GM23338 (cell line): ENCODE data around the gene PARVA. TPM values are rescaled to one million over a fixed set of nuclear protein-coding genes. Genes with fewer than 3 reads are reported as not detected.

Experiments used
- ATAC-seq: fragments of 200-7000 bp; cut with Tn5 transposase; 3 replicates; pipeline ENCODE4 v1.9.1; 2020
- DNase-seq: peaks from one replicate; pipeline ENCODE4 v3.0.0-alpha.2; 2015; ENCODE audit warnings: low spot score
- H2AFZ ChIP-seq: fragments of 200-600 bp; sonication (generic); 2 replicates; pipeline ENCODE4 v1.8.0; 2016; ENCODE audit warnings: antibody characterized with exemption, mild to moderate bottlenecking, moderate library complexity
- H3F3A ChIP-seq: fragments of 200-600 bp; sonication (generic); replicated peaks from 2 replicates; pipeline ENCODE4 v1.8.0; 2017; ENCODE audit warnings: antibody characterized with exemption, mixed run types, low read depth
- H3K27ac ChIP-seq: fragments of 200-600 bp; sonication (generic); 2 replicates; pipeline ENCODE4 v1.6.1; 2016; ENCODE audit warnings: low read depth
- H3K27me3 ChIP-seq: fragments of 200-600 bp; sonication (generic); 2 replicates; pipeline ENCODE4 v1.8.0; 2016; ENCODE audit warnings: mild to moderate bottlenecking, mixed run types, moderate library complexity; ENCODE audit not compliant: insufficient read depth
- H3K36me3 ChIP-seq: fragments of 200-600 bp; sonication (generic); 2 replicates; pipeline ENCODE4 v1.8.0; 2016; ENCODE audit warnings: mild to moderate bottlenecking; ENCODE audit not compliant: insufficient read depth
- H3K4me1 ChIP-seq: fragments of 200-600 bp; sonication (generic); 2 replicates; pipeline ENCODE4 v1.8.0; 2016; ENCODE audit warnings: mild to moderate bottlenecking, moderate library complexity; ENCODE audit not compliant: insufficient read depth
- H3K4me2 ChIP-seq: fragments of 200-600 bp; sonication (generic); 2 replicates; pipeline ENCODE4 v1.7.1; 2017; ENCODE audit warnings: mixed run types
- H3K4me3 ChIP-seq: fragments of 200-600 bp; sonication (generic); 2 replicates; pipeline ENCODE4 v1.6.1; 2016; ENCODE audit warnings: mixed run types
- H3K79me2 ChIP-seq: fragments of 200-600 bp; sonication (generic); replicated peaks from 2 replicates; pipeline ENCODE4 v1.8.0; 2017; ENCODE audit warnings: mild to moderate bottlenecking; ENCODE audit not compliant: insufficient read depth
- H3K9me2 ChIP-seq: fragments of 200-600 bp; sonication (generic); 2 replicates; pipeline ENCODE4 v1.8.0; 2017; ENCODE audit not compliant: insufficient read depth
- H4K20me1 ChIP-seq: fragments of 200-600 bp; sonication (generic); replicated peaks from 2 replicates; pipeline ENCODE4 v1.8.0; 2017; ENCODE audit warnings: mild to moderate bottlenecking; ENCODE audit not compliant: insufficient read depth
- H3K27ac Mint-ChIP-seq: 2 replicates; pipeline ENCODE4 v1.8.0; 2020; ENCODE audit warnings: inconsistent platforms, mild to moderate bottlenecking, moderate library complexity, mixed read lengths
- H3K27me3 Mint-ChIP-seq: 3 replicates; pipeline ENCODE4 v1.8.0; 2022; ENCODE audit warnings: low read depth, mild to moderate bottlenecking, moderate library complexity, mixed read lengths, inconsistent platforms; ENCODE audit not compliant: insufficient read depth, poor library complexity
- H3K36me3 Mint-ChIP-seq: 3 replicates; pipeline ENCODE4 v1.8.0; 2021; ENCODE audit warnings: low read depth, mild to moderate bottlenecking, inconsistent platforms, moderate library complexity, mixed read lengths
- H3K4me1 Mint-ChIP-seq: 3 replicates; pipeline ENCODE4 v1.8.0; 2020; ENCODE audit warnings: mild to moderate bottlenecking, inconsistent platforms, mixed read lengths
- H3K4me3 Mint-ChIP-seq: 3 replicates; pipeline ENCODE4 v1.8.0; 2021; ENCODE audit warnings: moderate library complexity, mild to moderate bottlenecking, inconsistent platforms, mixed read lengths
- H3K9me3 Mint-ChIP-seq: 3 replicates; pipeline ENCODE4 v1.8.0; 2020; ENCODE audit warnings: moderate library complexity, mild to moderate bottlenecking, inconsistent platforms, mixed read lengths
- CTCF ChIP-seq, 2 experiments: fragments of 200-600 bp in 1 of 2; sonication (generic) in 1 of 2; conservative IDR thresholded peaks; 2 replicates each; pipeline versions ENCODE4 v1.5.1 to v1.6.1; 2016 to 2017; ENCODE audit warnings: antibody characterized with exemption in 2 of 2, low read depth in 2 of 2, mild to moderate bottlenecking in 2 of 2, moderate library complexity in 1 of 2
- EZH2 ChIP-seq: fragments of 200-600 bp; sonication (generic); IDR thresholded peaks from one replicate; pipeline ENCODE4 v1.8.0; 2017; ENCODE audit warnings: antibody characterized with exemption, mild to moderate bottlenecking, low read depth; ENCODE audit not compliant: unreplicated experiment
- EZH2phosphoT487 ChIP-seq: fragments of 200-600 bp; sonication (generic); IDR thresholded peaks from one replicate; pipeline ENCODE4 v1.8.1; 2018; ENCODE audit warnings: antibody characterized with exemption; ENCODE audit not compliant: unreplicated experiment
- NANOG ChIP-seq: IDR thresholded peaks from 2 replicates; pipeline ENCODE4 v1.6.1; 2016; ENCODE audit warnings: antibody characterized with exemption, borderline replicate concordance
- POLR2AphosphoS5 ChIP-seq: IDR thresholded peaks from 2 replicates; pipeline ENCODE4 v1.6.1; 2016; ENCODE audit warnings: antibody characterized with exemption, low read depth
- REST ChIP-seq: IDR thresholded peaks from one replicate; pipeline ENCODE4 v1.6.1; 2018; ENCODE audit warnings: antibody characterized with exemption; ENCODE audit not compliant: unreplicated experiment
- STAT1 ChIP-seq: IDR thresholded peaks from one replicate; pipeline ENCODE4 v1.6.1; 2016; ENCODE audit warnings: antibody characterized with exemption; ENCODE audit not compliant: unreplicated experiment
- polyA plus RNA-seq: library from polyadenylated mRNA; unstranded; fragments of >200 nt; fragmentation: Nextera tagmentation; extraction: Ambion mirVana; gene quantifications from 2 replicates; pipeline ENCODE4 v1.2.1, GENCODE V29; 2016
- total RNA-seq: library from RNA; depleted of rRNA; stranded (reverse); fragments of >200 nt; shearing (Covaris generic); gene quantifications from 2 replicates; pipeline ENCODE4 v1.2.3, GENCODE V29; 2014
- TF ChIP-seq, protein P1 (sequence below): IDR thresholded peaks from 2 replicates; pipeline ENCODE4 v1.6.1; 2016; ENCODE audit warnings: antibody characterized with exemption
- TF ChIP-seq, protein P2 (sequence below): fragments of 250-450 bp; sonication (Bioruptor Pico); IDR thresholded peaks from 2 replicates; pipeline ENCODE4 v1.5.0; 2020; ENCODE audit warnings: mild to moderate bottlenecking, moderate library complexity

The PARVA gene
- total and polyA plus RNA-seq, 2 experiments from 2014 or later, result 5.8 to 6.9 TPM

GRCh38 chr11:12508151-12508751 is 130.9 kb downstream of the PARVA start:
- Mint-ChIP-seq H3K36me3 (no peaks in the 10 kb centered on the region), H3K4me3 (no peak overlapping the region), H3K4me1 (peaks cover 14% of the 10 kb centered on the region), H3K9me3 (no peaks in the 10 kb centered on the region), H3K27ac (no peak overlapping the region; the same call in 1 of the 2 replicates), H3K27me3 (peaks cover 3% of the 10 kb centered on the region)
- DNase-seq (no peak), ATAC-seq (no peak)
- H2AFZ ChIP-seq, result no peak overlapping the region
- no peak overlapping the region for H3K27ac ChIP-seq
- H3K9me2 ChIP-seq, result no peaks in the 10 kb centered on the region
- H3F3A ChIP-seq, result no peaks in the 10 kb centered on the region
- H3K4me2 ChIP-seq, result no peak overlapping the region
- no peaks in the 10 kb centered on the region for H4K20me1 ChIP-seq
- H3K36me3 ChIP-seq, result no peaks in the 10 kb centered on the region
- no peak for TF ChIP-seq EZH2phosphoT487
- no peak for TF ChIP-seq EZH2
- no peak for TF ChIP-seq CTCF (conservative IDR thresholded peaks at IDR 0.05; ENCODE audit: low read depth in 2 of 2)
- no peak for TF ChIP-seq STAT1
- TF ChIP-seq, protein P1, sequence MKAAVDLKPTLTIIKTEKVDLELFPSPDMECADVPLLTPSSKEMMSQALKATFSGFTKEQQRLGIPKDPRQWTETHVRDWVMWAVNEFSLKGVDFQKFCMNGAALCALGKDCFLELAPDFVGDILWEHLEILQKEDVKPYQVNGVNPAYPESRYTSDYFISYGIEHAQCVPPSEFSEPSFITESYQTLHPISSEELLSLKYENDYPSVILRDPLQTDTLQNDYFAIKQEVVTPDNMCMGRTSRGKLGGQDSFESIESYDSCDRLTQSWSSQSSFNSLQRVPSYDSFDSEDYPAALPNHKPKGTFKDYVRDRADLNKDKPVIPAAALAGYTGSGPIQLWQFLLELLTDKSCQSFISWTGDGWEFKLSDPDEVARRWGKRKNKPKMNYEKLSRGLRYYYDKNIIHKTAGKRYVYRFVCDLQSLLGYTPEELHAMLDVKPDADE, result no peak
- TF ChIP-seq, protein P2, sequence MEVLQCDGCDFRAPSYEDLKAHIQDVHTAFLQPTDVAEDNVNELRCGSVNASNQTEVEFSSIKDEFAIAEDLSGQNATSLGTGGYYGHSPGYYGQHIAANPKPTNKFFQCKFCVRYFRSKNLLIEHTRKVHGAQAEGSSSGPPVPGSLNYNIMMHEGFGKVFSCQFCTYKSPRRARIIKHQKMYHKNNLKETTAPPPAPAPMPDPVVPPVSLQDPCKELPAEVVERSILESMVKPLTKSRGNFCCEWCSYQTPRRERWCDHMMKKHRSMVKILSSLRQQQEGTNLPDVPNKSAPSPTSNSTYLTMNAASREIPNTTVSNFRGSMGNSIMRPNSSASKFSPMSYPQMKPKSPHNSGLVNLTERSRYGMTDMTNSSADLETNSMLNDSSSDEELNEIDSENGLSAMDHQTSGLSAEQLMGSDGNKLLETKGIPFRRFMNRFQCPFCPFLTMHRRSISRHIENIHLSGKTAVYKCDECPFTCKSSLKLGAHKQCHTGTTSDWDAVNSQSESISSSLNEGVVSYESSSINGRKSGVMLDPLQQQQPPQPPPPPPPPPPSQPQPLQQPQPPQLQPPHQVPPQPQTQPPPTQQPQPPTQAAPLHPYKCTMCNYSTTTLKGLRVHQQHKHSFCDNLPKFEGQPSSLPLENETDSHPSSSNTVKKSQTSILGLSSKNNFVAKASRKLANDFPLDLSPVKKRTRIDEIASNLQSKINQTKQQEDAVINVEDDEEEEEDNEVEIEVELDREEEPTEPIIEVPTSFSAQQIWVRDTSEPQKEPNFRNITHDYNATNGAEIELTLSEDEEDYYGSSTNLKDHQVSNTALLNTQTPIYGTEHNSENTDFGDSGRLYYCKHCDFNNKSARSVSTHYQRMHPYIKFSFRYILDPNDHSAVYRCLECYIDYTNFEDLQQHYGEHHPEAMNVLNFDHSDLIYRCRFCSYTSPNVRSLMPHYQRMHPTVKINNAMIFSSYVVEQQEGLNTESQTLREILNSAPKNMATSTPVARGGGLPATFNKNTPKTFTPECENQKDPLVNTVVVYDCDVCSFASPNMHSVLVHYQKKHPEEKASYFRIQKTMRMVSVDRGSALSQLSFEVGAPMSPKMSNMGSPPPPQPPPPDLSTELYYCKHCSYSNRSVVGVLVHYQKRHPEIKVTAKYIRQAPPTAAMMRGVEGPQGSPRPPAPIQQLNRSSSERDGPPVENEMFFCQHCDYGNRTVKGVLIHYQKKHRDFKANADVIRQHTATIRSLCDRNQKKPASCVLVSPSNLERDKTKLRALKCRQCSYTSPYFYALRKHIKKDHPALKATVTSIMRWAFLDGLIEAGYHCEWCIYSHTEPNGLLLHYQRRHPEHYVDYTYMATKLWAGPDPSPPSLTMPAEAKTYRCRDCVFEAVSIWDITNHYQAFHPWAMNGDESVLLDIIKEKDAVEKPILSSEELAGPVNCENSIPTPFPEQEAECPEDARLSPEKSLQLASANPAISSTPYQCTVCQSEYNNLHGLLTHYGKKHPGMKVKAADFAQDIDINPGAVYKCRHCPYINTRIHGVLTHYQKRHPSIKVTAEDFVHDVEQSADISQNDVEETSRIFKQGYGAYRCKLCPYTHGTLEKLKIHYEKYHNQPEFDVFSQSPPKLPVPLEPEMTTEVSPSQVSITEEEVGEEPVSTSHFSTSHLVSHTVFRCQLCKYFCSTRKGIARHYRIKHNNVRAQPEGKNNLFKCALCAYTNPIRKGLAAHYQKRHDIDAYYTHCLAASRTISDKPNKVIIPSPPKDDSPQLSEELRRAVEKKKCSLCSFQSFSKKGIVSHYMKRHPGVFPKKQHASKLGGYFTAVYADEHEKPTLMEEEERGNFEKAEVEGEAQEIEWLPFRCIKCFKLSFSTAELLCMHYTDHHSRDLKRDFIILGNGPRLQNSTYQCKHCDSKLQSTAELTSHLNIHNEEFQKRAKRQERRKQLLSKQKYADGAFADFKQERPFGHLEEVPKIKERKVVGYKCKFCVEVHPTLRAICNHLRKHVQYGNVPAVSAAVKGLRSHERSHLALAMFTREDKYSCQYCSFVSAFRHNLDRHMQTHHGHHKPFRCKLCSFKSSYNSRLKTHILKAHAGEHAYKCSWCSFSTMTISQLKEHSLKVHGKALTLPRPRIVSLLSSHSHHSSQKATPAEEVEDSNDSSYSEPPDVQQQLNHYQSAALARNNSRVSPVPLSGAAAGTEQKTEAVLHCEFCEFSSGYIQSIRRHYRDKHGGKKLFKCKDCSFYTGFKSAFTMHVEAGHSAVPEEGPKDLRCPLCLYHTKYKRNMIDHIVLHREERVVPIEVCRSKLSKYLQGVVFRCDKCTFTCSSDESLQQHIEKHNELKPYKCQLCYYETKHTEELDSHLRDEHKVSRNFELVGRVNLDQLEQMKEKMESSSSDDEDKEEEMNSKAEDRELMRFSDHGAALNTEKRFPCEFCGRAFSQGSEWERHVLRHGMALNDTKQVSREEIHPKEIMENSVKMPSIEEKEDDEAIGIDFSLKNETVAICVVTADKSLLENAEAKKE (CRISPR knock-in tag), result no peak
- no peak for TF ChIP-seq NANOG
- TF ChIP-seq REST, result no peak
- no peak for TF ChIP-seq POLR2AphosphoS5
- no peaks in the 10 kb centered on the region for H3K27me3 ChIP-seq
- H3K4me1 ChIP-seq, result peaks cover 14% of the 10 kb centered on the region; the same call in 1 of the 2 replicates
- H3K4me3 ChIP-seq, result no peak overlapping the region
- no peaks in the 10 kb centered on the region for H3K79me2 ChIP-seq
